ENCODE data around the gene ZFP42. TPM values are rescaled to one million over a fixed set of nuclear protein-coding genes. Genes with fewer than 3 reads are reported as not detected.

The ZFP42 gene
- total and polyA plus RNA-seq, 2 experiments from 2014 or later = not detected

DNA sequence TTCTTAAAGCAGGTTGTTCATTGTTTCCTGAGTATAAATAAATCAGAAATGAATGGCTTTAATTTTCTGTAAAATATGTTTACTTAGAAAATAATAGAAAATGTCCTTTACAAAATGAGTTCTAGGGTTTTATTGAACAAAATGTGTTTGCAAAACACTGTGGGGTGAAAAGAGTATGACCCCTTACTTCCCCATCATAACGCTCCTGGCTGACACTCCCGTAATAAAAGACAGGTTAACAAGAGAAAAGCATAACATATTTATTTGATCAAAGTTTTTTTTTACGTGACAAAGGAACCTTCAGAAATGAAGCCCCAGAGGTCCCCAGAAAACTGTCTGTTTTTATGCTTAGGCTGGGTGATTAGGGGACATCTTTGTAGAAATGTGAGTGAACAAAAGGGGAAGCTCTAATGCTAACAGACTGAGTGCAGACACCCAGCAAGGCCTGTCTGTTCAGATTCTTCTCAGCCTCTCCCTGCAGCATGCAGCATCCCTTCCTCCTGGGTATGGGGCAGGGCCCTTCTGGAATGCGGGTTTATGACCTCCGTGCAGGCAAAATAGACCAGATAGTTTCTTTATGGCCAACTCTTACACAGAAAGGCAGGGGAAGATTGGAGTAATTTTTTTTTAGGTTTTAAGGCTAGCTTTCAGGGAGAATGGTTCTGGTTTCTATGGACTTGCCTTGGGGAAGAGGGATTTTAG, 26.1 kb downstream of the ZFP42 start:
- H3K9me2 ChIP-seq (ENCODE audit: insufficient read depth) = no peaks in the 10 kb centered on the region
- no peak overlapping the region for H3K4me3 ChIP-seq
- no peaks in the 10 kb centered on the region for H3K36me3 ChIP-seq (ENCODE audit: low read depth)
- H3K4me2 ChIP-seq (ENCODE audit: unreplicated experiment) = no peak overlapping the region
- no peaks in the 10 kb centered on the region for H3F3A ChIP-seq (ENCODE audit: insufficient read depth)
- H3K4me1 ChIP-seq (ENCODE audit: insufficient read depth) = no peaks in the 10 kb centered on the region
- no peaks in the 10 kb centered on the region for H3K27me3 ChIP-seq (replicated peaks; ENCODE audit: insufficient read depth)
- no peak overlapping the region for H3K9ac ChIP-seq
- in situ Hi-C loops (cut with MboI) = no loop called here
- no peak for TF ChIP-seq EZH2phosphoT487 (IDR thresholded peaks at IDR 0.05; ENCODE audit: insufficient read depth, low read depth)
- no peak for TF ChIP-seq EZH2 (IDR thresholded peaks at IDR 0.05; ENCODE audit: insufficient read depth, poor library complexity, severe bottlenecking)
- no peak overlapping the region for H3K27ac ChIP-seq
- no peak overlapping the region for H2AFZ ChIP-seq
- no peaks in the 10 kb centered on the region for H3K79me2 ChIP-seq (ENCODE audit: insufficient read depth)
- WGBS, 2 experiments (ENCODE audit: low coverage in 1 of 2, low lambda C conversion rate in 2 of 2, missing lambda C conversion rate in 2 of 2) = 14 to 19% methylated on average over 5 of the region's 5 CpGs
- no peaks in the 10 kb centered on the region for H4K20me1 ChIP-seq (ENCODE audit: insufficient read depth)
- DNase-seq = no peak
- H3K9me3 ChIP-seq (ENCODE audit: low read depth) = no peaks in the 10 kb centered on the region

DNA sequence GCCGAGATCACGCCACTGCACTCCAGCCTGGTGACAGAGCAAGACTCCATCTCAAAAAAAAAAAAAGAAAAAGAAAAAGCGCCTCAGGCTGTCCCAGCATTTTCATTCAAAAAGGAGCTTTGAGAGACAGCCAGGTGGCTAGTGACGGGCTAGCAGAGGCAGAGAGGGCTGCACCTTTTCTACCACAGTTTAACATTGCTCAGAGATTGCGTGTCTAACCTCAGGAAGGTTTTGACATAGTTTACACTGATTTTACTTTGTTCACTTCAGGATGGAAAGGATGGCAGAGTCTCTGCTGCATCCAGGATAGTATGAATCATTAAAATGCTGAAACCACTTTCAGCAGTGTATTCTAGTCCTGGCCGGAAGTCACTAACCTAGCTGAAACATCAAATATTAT, 28.1 kb downstream of the ZFP42 start:
- Histone ChIP-seq H3F3A (ENCODE audit: insufficient read depth) (no peaks in the 10 kb centered on the region), H3K9ac (no peak overlapping the region), H3K4me2 (ENCODE audit: unreplicated experiment) (no peak overlapping the region), H3K9me2 (ENCODE audit: insufficient read depth) (no peaks in the 10 kb centered on the region), H2AFZ (no peak overlapping the region), H3K27ac (no peak overlapping the region), H3K79me2 (ENCODE audit: insufficient read depth) (no peaks in the 10 kb centered on the region), H3K36me3 (ENCODE audit: low read depth) (no peaks in the 10 kb centered on the region), H3K27me3 (replicated peaks; ENCODE audit: insufficient read depth) (no peaks in the 10 kb centered on the region), H4K20me1 (ENCODE audit: insufficient read depth) (no peaks in the 10 kb centered on the region), H3K4me3 (no peak overlapping the region), H3K9me3 (ENCODE audit: low read depth) (no peaks in the 10 kb centered on the region), H3K4me1 (ENCODE audit: insufficient read depth) (no peaks in the 10 kb centered on the region)
- TF ChIP-seq EZH2 (IDR thresholded peaks at IDR 0.05; ENCODE audit: insufficient read depth, poor library complexity, severe bottlenecking) (no peak), EZH2phosphoT487 (IDR thresholded peaks at IDR 0.05; ENCODE audit: insufficient read depth, low read depth) (no peak)
- WGBS, 2 experiments (ENCODE audit: low coverage in 1 of 2, low lambda C conversion rate in 2 of 2, missing lambda C conversion rate in 2 of 2) = 24 to 29% methylated on average over 6 of the region's 6 CpGs
- in situ Hi-C loops (cut with MboI) = no loop called here
- DNase-seq = no peak

DNA sequence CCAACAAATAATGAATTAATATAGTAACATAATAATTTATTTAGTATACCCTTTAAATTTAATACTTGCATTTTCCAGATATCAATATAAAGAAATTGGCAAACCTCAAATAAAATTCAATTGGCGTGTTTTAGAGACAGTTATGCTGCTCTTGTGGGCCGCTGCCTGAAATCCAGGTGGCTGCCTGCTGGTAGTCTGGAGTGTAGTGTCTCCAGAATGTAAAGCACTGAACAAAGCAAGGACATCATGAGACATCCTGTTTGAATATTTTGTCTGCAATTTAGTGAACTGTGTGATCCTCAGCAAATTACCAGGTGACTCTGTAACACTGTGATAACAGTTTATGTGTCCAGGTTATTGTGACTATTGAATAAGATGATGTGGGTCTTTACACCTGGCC, 29.9 kb downstream of the ZFP42 start:
- no peaks in the 10 kb centered on the region for H3K27me3 ChIP-seq (replicated peaks; ENCODE audit: insufficient read depth)

GRCh38 chr4:188029114-188029513, 33.5 kb downstream of the ZFP42 start:
- TF ChIP-seq EZH2phosphoT487 (IDR thresholded peaks at IDR 0.05; ENCODE audit: insufficient read depth, low read depth) (no peak), EZH2 (IDR thresholded peaks at IDR 0.05; ENCODE audit: insufficient read depth, poor library complexity, severe bottlenecking) (no peak)
- in situ Hi-C loops (cut with MboI) = no loop called here
- 77 to 79% methylated on average over 13 of the region's 13 CpGs for WGBS, 2 experiments (ENCODE audit: low coverage in 1 of 2, low lambda C conversion rate in 2 of 2, missing lambda C conversion rate in 2 of 2)

More for the DNA sequence above, 29.9 kb downstream of the ZFP42 start:
- no peak for TF ChIP-seq EZH2phosphoT487 (IDR thresholded peaks at IDR 0.05; ENCODE audit: insufficient read depth, low read depth)
- no peak for TF ChIP-seq EZH2 (IDR thresholded peaks at IDR 0.05; ENCODE audit: insufficient read depth, poor library complexity, severe bottlenecking)
- H3K36me3 ChIP-seq (ENCODE audit: low read depth) = no peaks in the 10 kb centered on the region
- H3K79me2 ChIP-seq (ENCODE audit: insufficient read depth) = no peaks in the 10 kb centered on the region
- H4K20me1 ChIP-seq (ENCODE audit: insufficient read depth) = no peaks in the 10 kb centered on the region
- H3K27ac ChIP-seq = no peak overlapping the region
- no peak overlapping the region for H3K4me2 ChIP-seq (ENCODE audit: unreplicated experiment)
- no peaks in the 10 kb centered on the region for H3K9me2 ChIP-seq (ENCODE audit: insufficient read depth)
- no peaks in the 10 kb centered on the region for H3F3A ChIP-seq (ENCODE audit: insufficient read depth)
- H3K9me3 ChIP-seq (ENCODE audit: low read depth) = no peaks in the 10 kb centered on the region
- DNase-seq = no peak
- no peak overlapping the region for H2AFZ ChIP-seq
- no peak overlapping the region for H3K4me3 ChIP-seq
- in situ Hi-C loops (cut with MboI) = no loop called here
- no peak overlapping the region for H3K9ac ChIP-seq
- no peaks in the 10 kb centered on the region for H3K4me1 ChIP-seq (ENCODE audit: insufficient read depth)
- 29 to 40% methylated on average over 2 of the region's 2 CpGs for WGBS, 2 experiments (ENCODE audit: low coverage in 1 of 2, low lambda C conversion rate in 2 of 2, missing lambda C conversion rate in 2 of 2)

More at GRCh38 chr4:188029114-188029513, 33.5 kb downstream of the ZFP42 start:
- Histone ChIP-seq H4K20me1 (ENCODE audit: insufficient read depth) (no peaks in the 10 kb centered on the region), H3K79me2 (ENCODE audit: insufficient read depth) (no peaks in the 10 kb centered on the region), H3K9me3 (ENCODE audit: low read depth) (no peaks in the 10 kb centered on the region), H3K4me2 (ENCODE audit: unreplicated experiment) (no peak overlapping the region), H3F3A (ENCODE audit: insufficient read depth) (no peaks in the 10 kb centered on the region), H3K4me1 (ENCODE audit: insufficient read depth) (no peaks in the 10 kb centered on the region), H3K27ac (no peak overlapping the region), H3K9ac (no peak overlapping the region), H3K36me3 (ENCODE audit: low read depth) (no peaks in the 10 kb centered on the region), H2AFZ (no peak overlapping the region), H3K27me3 (replicated peaks; ENCODE audit: insufficient read depth) (no peaks in the 10 kb centered on the region), H3K4me3 (no peak overlapping the region), H3K9me2 (ENCODE audit: insufficient read depth) (no peaks in the 10 kb centered on the region)
- no peak for DNase-seq

Data from GM23248 (cell line).